GM08714 (cell line): ENCODE measurements around the gene PPIL3.
A peak's percentile ranks its signal among the peaks of the same experiment; 100 is the strongest.

Experiments used
- H3K4me3 ChIP-seq: fragments of 200-500 bp; sonication (Bioruptor generic); 2 replicates; pipeline ENCODE4 v1.5.1; 2014; ENCODE audit warnings: mild to moderate bottlenecking, low read length, inconsistent platforms
- ZNF274 ChIP-seq: IDR thresholded peaks from 2 replicates; pipeline ENCODE4 v1.6.1; 2012; ENCODE audit warnings: mild to moderate bottlenecking, low read depth, low read length

PPIL3 gene

GRCh38 chr2:200871151-200871550 lies 17.7 kb downstream of the PPIL3 start:
- H3K4me3 ChIP-seq: no peak overlapping the region
- no peak for TF ChIP-seq ZNF274

GRCh38 chr2:200869014-200869413 lies 19.9 kb downstream of the PPIL3 start:
- H3K4me3 ChIP-seq: no peak overlapping the region
- no peak for TF ChIP-seq ZNF274

- TF ChIP-seq ZNF274: no peak
- H3K4me3 ChIP-seq: peak within 1 kb of the TSS; percentile 90
Measured at GRCh38 chr2:200864176-200865034, 24.5 kb downstream of the PPIL3 start, which contains the start of gene CLK1. Gene CLK1 (minus strand): TSS chr2:200864658. CDS start chr2:200861862, 2,796 bp downstream.

GRCh38 chr2:200863782-200864175 lies 25.1 kb downstream of the PPIL3 start:
- peak overlapping the region; percentile 90 for H3K4me3 ChIP-seq
- TF ChIP-seq ZNF274: no peak

GRCh38 chr2:200862532-200863000 lies 26.3 kb downstream of the PPIL3 start:
- H3K4me3 ChIP-seq: peak overlapping the region; percentile 90
- TF ChIP-seq ZNF274: no peak

GRCh38 chr2:200861617-200862155 lies 27.2 kb downstream of the PPIL3 start:
- no peak for TF ChIP-seq ZNF274
- peak overlapping the region; percentile 90 for H3K4me3 ChIP-seq

- no peak overlapping the region; the same call in 1 of the 2 replicates for H3K4me3 ChIP-seq
- TF ChIP-seq ZNF274: no peak
Measured at GRCh38 chr2:200860092-200860795, 28.6 kb downstream of the PPIL3 start.

- no peak for TF ChIP-seq ZNF274
- no peak overlapping the region for H3K4me3 ChIP-seq
Measured at GRCh38 chr2:200856806-200857205, 32.1 kb downstream of the PPIL3 start.

- no peak for TF ChIP-seq ZNF274
Measured at GRCh38 chr2:200852605-200853004, 36.3 kb downstream of the PPIL3 start.

GRCh38 chr2:200851398-200852248 lies 37.3 kb downstream of the PPIL3 start:
- H3K4me3 ChIP-seq: no peak overlapping the region
- TF ChIP-seq ZNF274: no peak

More at GRCh38 chr2:200852605-200853004, 36.3 kb downstream of the PPIL3 start:
- no peak overlapping the region for H3K4me3 ChIP-seq

GRCh38 chr2:200850512-200851256 lies 38.2 kb downstream of the PPIL3 start:
- H3K4me3 ChIP-seq: no peak overlapping the region
- TF ChIP-seq ZNF274: no peak

- no peak for TF ChIP-seq ZNF274
Measured at GRCh38 chr2:200847939-200848338, 40.9 kb downstream of the PPIL3 start.

GRCh38 chr2:200847269-200847668 lies 41.6 kb downstream of the PPIL3 start:
- no peak for TF ChIP-seq ZNF274
- H3K4me3 ChIP-seq: no peak overlapping the region

More at GRCh38 chr2:200847939-200848338, 40.9 kb downstream of the PPIL3 start:
- no peak overlapping the region for H3K4me3 ChIP-seq
